A549 (cell line): ENCODE results near the gene ZBTB20. TPM values are rescaled to one million over a fixed set of nuclear protein-coding genes. Genes with fewer than 3 reads are reported as not detected.

Experiments
- ATAC-seq, 2 experiments: fragments of 200-7000 bp in 1 of 2; fragments of >200 bp in 1 of 2; cut with Nextera tagmentation in 1 of 2; cut with Tn5 transposase in 1 of 2; 3 replicates each; pipeline versions ENCODE4 v1.8.0 to v1.9.1; 2018 to 2020; ENCODE audit warnings: mild to moderate bottlenecking in 1 of 2, moderate library complexity in 1 of 2
- CTCF ChIA-PET: fragments of 300-600 bp; sonication (Branson Sonifier 250); formaldehyde crosslinking; extraction: SDS; loops from one replicate; lab custom pipeline; 2021; ENCODE audit warnings: antibody characterized with exemption, inconsistent platforms; lab: Yijun Ruan, JAX
- POLR2A ChIA-PET: fragments of 350-600 bp; formaldehyde crosslinking; extraction: SDS; loops from one replicate; lab custom pipeline; 2021; ENCODE audit warnings: antibody characterized with exemption, inconsistent platforms; lab: Yijun Ruan, JAX
- DNase-seq, 2 experiments: peaks; one replicate each; pipeline versions ENCODE4 v3.0.0 to v3.0.0-alpha.2; 2011 to 2016; ENCODE audit warnings: low read depth in 1 of 2, low spot score in 1 of 2
- FAIRE-seq: peaks from 2 replicates; lab custom pipeline; 2011; peaks lifted over from hg19 to GRCh38; lab: Jason Lieb, UNC
- H3K27ac ChIP-seq, 2 experiments: fragments of >200 bp; sonication (Bioruptor Twin); formaldehyde crosslinking; 3 replicates each; pipeline ENCODE4 v1.5.1; 2016 to 2017
- H3K4me1 ChIP-seq: fragments of >200 bp; sonication (Bioruptor Twin); formaldehyde crosslinking; 3 replicates; pipeline ENCODE4 v1.6.1; 2016
- H3K4me2 ChIP-seq: fragments of >200 bp; sonication (Bioruptor Twin); formaldehyde crosslinking; 3 replicates; pipeline ENCODE4 v1.6.1; 2016
- H3K4me3 ChIP-seq: fragments of >200 bp; sonication (Bioruptor Twin); formaldehyde crosslinking; 3 replicates; pipeline ENCODE4 v1.5.1; 2016
- H3K9me3 ChIP-seq: fragments of >200 bp; sonication (Bioruptor Twin); formaldehyde crosslinking; 3 replicates; pipeline ENCODE4 v1.6.1; 2016
- CHD2 ChIP-seq: fragments of 150-350 bp; IDR thresholded peaks from 2 replicates; pipeline ENCODE4 v1.6.1; 2014; ENCODE audit warnings: low read length; ENCODE audit not compliant: partially characterized antibody
- FOXS1 ChIP-seq: fragments of 250-450 bp; sonication (Bioruptor Pico); IDR thresholded peaks from 2 replicates; pipeline ENCODE4 v1.5.0; 2020; ENCODE audit warnings: mild to moderate bottlenecking, moderate library complexity
- KDM1A ChIP-seq: fragments of 200-600 bp; sonication (generic); IDR thresholded peaks from 2 replicates; pipeline ENCODE4 v1.6.1; 2016; ENCODE audit warnings: low read depth, mild to moderate bottlenecking
- MAFK ChIP-seq: fragments of 450-650 bp; IDR thresholded peaks from 2 replicates; pipeline ENCODE4 v1.6.1; 2014; ENCODE audit not compliant: partially characterized antibody
- MAZ ChIP-seq: fragments of 150-350 bp; IDR thresholded peaks from 2 replicates; pipeline ENCODE4 v1.6.1; 2014; ENCODE audit warnings: antibody characterized with exemption, low read depth, low read length, borderline replicate concordance
- MYC ChIP-seq: IDR thresholded peaks from 2 replicates; pipeline ENCODE4 v1.6.1; 2012; ENCODE audit warnings: mild to moderate bottlenecking, inconsistent platforms, low read length, improper control_type of control experiment, borderline replicate concordance
- NR3C1 ChIP-seq: fragments of >200 bp; sonication (Bioruptor Twin); formaldehyde crosslinking; IDR thresholded peaks from 3 replicates; pipeline ENCODE4 v1.6.1; 2017
- PHF8 ChIP-seq: fragments of 200-600 bp; sonication (generic); IDR thresholded peaks from 2 replicates; pipeline ENCODE4 v1.6.1; 2016; ENCODE audit warnings: low read depth, mild to moderate bottlenecking, antibody characterized with exemption, moderate library complexity, borderline replicate concordance
- POLR2A ChIP-seq: IDR thresholded peaks from 2 replicates; pipeline ENCODE4 v1.6.1; 2012; ENCODE audit warnings: mild to moderate bottlenecking, low read length
- RAD21 ChIP-seq, 2 experiments: fragments of >200 bp in 1 of 2; sonication (Bioruptor Twin) in 1 of 2; formaldehyde crosslinking in 1 of 2; IDR thresholded peaks in 1 of 2; conservative IDR thresholded peaks in 1 of 2; 2 replicates in 1 of 2; 3 replicates in 1 of 2; pipeline ENCODE4 v1.6.1; 2012 to 2018; ENCODE audit warnings: inconsistent platforms in 1 of 2
- RCOR1 ChIP-seq: fragments of 150-350 bp; IDR thresholded peaks from 2 replicates; pipeline ENCODE4 v1.6.1; 2014; ENCODE audit warnings: antibody characterized with exemption, low read length, low read depth
- RFX5 ChIP-seq: fragments of 450-650 bp; IDR thresholded peaks from 2 replicates; pipeline ENCODE4 v1.7.1; 2014; ENCODE audit warnings: antibody characterized with exemption, mild to moderate bottlenecking, moderate library complexity
- RNF2 ChIP-seq: fragments of 200-600 bp; sonication (generic); IDR thresholded peaks from 2 replicates; pipeline ENCODE4 v1.6.1; 2016; ENCODE audit warnings: low read depth, mild to moderate bottlenecking, antibody characterized with exemption, moderate library complexity, borderline replicate concordance
- TFCP2L1 ChIP-seq: fragments of 250-450 bp; sonication (Bioruptor Pico); IDR thresholded peaks from 2 replicates; pipeline ENCODE4 v1.5.0; 2021; ENCODE audit warnings: mild to moderate bottlenecking
- ZFP36 ChIP-seq: fragments of 450-650 bp; IDR thresholded peaks from 2 replicates; pipeline ENCODE4 v1.6.1; 2014; ENCODE audit warnings: borderline replicate concordance; ENCODE audit not compliant: partially characterized antibody
- ZSCAN20 ChIP-seq: fragments of 250-450 bp; sonication (Bioruptor Pico); IDR thresholded peaks from 2 replicates; pipeline ENCODE4 v1.8.0; 2022; ENCODE audit warnings: mild to moderate bottlenecking, moderate library complexity
- WGBS: methylation state at CpG from one replicate; pipeline ENCODE4 v1.1.6; 2017; ENCODE audit errors: missing lambda C conversion rate; 5-methylcytosine and 5-hydroxymethylcytosine counted together
- polyA plus RNA-seq, 4 experiments: library from polyadenylated mRNA; depleted of rRNA in 3 of 4; stranded (reverse); fragments of >200 nt; fragmentation: RNase III in 1 of 4; extraction: RNeasy Plus Mini Kit Qiagen cat#74134 plus additional on column Dnase treatment in 1 of 4; gene quantifications; 2 replicates in 3 of 4; 3 replicates in 1 of 4; pipeline ENCODE4 v1.2.3, GENCODE V29; 2011 to 2017
- TF ChIP-seq, protein P1 (sequence below): fragments of 150-350 bp; IDR thresholded peaks from 2 replicates; pipeline ENCODE4 v1.6.1; 2014; ENCODE audit warnings: low read depth, mild to moderate bottlenecking, low read length
- TF ChIP-seq, protein P2 (sequence below): fragments of >200 bp; sonication (Bioruptor Twin); formaldehyde crosslinking; IDR thresholded peaks from 3 replicates; pipeline ENCODE4 v1.6.1; 2016
- TF ChIP-seq, protein P3 (sequence below): fragments of 250-450 bp; sonication (Bioruptor Pico); IDR thresholded peaks from 2 replicates; pipeline ENCODE4 v1.5.0; 2021; ENCODE audit warnings: mild to moderate bottlenecking, moderate library complexity, borderline replicate concordance
- TF ChIP-seq, protein P4 (sequence below): fragments of >200 bp; sonication (Bioruptor Twin); formaldehyde crosslinking; IDR thresholded peaks from 3 replicates; pipeline ENCODE4 v1.5.1; 2016
- TF ChIP-seq, protein P5 (sequence below): fragments of 450-650 bp; IDR thresholded peaks from 2 replicates; pipeline ENCODE4 v1.6.1; 2014; ENCODE audit warnings: antibody characterized with exemption

Gene ZBTB20
- polyA plus RNA-seq, 2 of the 4 experiments (the other 2 are of a cell fraction), result 0.85 to 5.0 TPM

DNA sequence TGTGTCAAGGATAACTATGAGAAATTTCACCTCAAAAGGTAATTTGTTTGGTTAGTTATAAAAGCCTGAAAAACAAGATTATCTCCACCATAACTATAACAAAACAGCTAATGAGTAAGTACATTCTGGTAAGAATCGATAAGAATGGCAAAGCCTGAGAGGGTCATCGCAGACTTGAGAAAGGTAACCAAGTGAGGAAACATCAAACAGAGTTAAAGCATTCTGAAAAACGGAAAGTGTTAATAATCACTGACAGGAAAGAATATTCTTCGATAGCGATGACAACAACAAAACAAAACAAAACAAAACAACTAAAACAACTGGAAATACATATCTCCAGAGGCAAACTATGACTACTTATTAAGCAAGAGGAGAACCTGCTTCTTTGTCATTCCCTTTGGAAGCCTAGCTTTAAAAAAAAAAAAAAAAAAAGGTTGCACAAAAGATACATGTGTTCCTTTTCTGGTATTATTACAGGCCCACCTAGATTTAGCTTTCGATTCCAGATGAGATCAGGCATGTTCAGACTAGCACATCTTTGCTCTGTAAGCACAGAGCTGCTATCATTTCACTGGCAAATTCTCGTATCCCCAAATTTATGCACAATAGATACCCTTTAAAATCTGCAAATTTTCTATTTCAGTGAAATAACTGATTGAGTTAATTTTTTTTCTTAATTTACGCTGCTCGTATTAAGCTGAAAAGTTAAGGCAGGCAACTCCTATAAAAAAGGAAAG lies 697.6 kb downstream of the ZBTB20 start (continued):
- TF ChIP-seq, protein P1, sequence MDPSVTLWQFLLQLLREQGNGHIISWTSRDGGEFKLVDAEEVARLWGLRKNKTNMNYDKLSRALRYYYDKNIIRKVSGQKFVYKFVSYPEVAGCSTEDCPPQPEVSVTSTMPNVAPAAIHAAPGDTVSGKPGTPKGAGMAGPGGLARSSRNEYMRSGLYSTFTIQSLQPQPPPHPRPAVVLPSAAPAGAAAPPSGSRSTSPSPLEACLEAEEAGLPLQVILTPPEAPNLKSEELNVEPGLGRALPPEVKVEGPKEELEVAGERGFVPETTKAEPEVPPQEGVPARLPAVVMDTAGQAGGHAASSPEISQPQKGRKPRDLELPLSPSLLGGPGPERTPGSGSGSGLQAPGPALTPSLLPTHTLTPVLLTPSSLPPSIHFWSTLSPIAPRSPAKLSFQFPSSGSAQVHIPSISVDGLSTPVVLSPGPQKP, result no peak
- TF ChIP-seq RFX5 (no peak), NR3C1 (no peak), RAD21 (conservative IDR thresholded peaks at IDR 0.05 in 1 of 2, IDR thresholded peaks at IDR 0.05 in 1 of 2) (no peak)
- TF ChIP-seq, protein P2, sequence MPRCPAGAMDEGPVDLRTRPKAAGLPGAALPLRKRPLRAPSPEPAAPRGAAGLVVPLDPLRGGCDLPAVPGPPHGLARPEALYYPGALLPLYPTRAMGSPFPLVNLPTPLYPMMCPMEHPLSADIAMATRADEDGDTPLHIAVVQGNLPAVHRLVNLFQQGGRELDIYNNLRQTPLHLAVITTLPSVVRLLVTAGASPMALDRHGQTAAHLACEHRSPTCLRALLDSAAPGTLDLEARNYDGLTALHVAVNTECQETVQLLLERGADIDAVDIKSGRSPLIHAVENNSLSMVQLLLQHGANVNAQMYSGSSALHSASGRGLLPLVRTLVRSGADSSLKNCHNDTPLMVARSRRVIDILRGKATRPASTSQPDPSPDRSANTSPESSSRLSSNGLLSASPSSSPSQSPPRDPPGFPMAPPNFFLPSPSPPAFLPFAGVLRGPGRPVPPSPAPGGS, result no peak

DNA sequence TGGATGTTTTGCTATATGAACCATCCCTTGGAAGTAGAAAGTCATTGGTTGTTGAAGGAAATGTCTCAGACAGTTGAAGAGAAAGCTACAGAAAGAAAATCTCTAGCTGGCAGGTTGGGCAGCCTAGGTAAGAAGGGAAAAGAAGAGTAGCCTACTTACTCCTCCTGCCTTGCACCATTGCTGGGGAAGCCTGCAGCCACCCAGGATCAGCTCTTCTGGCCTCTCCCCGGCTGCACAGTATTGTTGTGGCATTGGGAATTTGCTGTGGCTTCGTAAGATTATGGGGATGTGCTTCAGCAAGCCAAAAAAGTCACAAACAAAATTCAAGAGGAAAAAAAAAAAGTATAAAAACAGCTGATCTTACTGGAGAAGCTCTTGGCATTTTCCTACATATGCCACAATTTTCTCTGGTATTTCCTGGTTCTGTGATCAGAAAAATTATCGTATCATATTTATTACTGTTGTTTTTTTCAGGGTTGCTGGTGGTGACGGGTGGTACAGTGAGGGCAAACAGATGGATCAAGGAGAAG lies 699.1 kb downstream of the ZBTB20 start:
- WGBS, result 93% methylated on average over 4 of the region's 4 CpGs
- FAIRE-seq, result no peak
- TF ChIP-seq, protein P3, sequence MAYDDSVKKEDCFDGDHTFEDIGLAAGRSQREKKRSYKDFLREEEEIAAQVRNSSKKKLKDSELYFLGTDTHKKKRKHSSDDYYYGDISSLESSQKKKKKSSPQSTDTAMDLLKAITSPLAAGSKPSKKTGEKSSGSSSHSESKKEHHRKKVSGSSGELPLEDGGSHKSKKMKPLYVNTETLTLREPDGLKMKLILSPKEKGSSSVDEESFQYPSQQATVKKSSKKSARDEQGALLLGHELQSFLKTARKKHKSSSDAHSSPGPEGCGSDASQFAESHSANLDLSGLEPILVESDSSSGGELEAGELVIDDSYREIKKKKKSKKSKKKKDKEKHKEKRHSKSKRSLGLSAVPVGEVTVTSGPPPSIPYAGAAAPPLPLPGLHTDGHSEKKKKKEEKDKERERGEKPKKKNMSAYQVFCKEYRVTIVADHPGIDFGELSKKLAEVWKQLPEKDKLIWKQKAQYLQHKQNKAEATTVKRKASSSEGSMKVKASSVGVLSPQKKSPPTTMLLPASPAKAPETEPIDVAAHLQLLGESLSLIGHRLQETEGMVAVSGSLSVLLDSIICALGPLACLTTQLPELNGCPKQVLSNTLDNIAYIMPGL, result no peak
- TF ChIP-seq POLR2A (no peak), TFCP2L1 (CRISPR knock-in tag) (no peak), CHD2 (no peak), KDM1A (no peak), MYC (no peak), ZFP36 (no peak)
- DNase-seq, result no peak
- ATAC-seq, result no peak
- no peak overlapping the region for H3K4me2 ChIP-seq
- CTCF ChIA-PET, result interaction anchor here (1.2 to 1.6 kb wide), 2 partner anchors 10 to 29 kb away, joined by 4 read pairs; no protein-coding TSS in a partner anchor
- no peak overlapping the region for H3K27ac ChIP-seq
- H3K9me3 ChIP-seq, result no peaks in the 10 kb centered on the region
- peaks cover 11% of the 10 kb centered on the region for H3K4me1 ChIP-seq
- H3K4me3 ChIP-seq, result no peak overlapping the region
- POLR2A ChIA-PET, result no interaction called here

DNA sequence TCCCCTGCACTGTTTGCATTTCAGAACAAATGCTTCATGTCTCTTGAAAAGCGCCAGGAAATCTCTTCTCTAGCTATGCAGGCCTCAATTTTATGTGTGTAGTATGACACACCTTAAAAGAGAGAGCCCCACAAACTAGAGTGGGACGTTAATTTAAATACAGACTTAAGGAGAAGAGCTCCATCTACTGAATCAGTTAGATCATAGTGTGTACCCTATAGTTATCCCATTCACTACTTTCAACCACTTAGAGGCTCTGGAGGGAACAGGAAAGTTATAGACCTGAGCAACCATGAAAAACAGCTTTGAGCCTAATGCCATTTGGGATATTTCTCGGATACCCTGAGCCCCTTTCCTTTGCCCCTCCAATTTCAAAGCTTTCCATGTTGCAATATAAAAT lies 699.5 kb downstream of the ZBTB20 start:
- FAIRE-seq, result no peak
- POLR2A ChIA-PET, result no interaction called here
- TF ChIP-seq FOXS1 (CRISPR knock-in tag), result no peak
- TF ChIP-seq MAZ, result no peak
- no peak for TF ChIP-seq ZSCAN20 (CRISPR knock-in tag)
- TF ChIP-seq, protein P4, sequence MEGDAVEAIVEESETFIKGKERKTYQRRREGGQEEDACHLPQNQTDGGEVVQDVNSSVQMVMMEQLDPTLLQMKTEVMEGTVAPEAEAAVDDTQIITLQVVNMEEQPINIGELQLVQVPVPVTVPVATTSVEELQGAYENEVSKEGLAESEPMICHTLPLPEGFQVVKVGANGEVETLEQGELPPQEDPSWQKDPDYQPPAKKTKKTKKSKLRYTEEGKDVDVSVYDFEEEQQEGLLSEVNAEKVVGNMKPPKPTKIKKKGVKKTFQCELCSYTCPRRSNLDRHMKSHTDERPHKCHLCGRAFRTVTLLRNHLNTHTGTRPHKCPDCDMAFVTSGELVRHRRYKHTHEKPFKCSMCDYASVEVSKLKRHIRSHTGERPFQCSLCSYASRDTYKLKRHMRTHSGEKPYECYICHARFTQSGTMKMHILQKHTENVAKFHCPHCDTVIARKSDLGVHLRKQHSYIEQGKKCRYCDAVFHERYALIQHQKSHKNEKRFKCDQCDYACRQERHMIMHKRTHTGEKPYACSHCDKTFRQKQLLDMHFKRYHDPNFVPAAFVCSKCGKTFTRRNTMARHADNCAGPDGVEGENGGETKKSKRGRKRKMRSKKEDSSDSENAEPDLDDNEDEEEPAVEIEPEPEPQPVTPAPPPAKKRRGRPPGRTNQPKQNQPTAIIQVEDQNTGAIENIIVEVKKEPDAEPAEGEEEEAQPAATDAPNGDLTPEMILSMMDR, result no peak
- TF ChIP-seq RCOR1, result no peak
- no peak for TF ChIP-seq RNF2
- TF ChIP-seq PHF8, result no peak
- TF ChIP-seq, protein P5, sequence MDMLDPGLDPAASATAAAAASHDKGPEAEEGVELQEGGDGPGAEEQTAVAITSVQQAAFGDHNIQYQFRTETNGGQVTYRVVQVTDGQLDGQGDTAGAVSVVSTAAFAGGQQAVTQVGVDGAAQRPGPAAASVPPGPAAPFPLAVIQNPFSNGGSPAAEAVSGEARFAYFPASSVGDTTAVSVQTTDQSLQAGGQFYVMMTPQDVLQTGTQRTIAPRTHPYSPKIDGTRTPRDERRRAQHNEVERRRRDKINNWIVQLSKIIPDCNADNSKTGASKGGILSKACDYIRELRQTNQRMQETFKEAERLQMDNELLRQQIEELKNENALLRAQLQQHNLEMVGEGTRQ, result no peak
- no peak for TF ChIP-seq MAFK
- no peak for TF ChIP-seq RAD21 (conservative IDR thresholded peaks at IDR 0.05 in 1 of 2, IDR thresholded peaks at IDR 0.05 in 1 of 2)
- Histone ChIP-seq H3K9me3 (no peaks in the 10 kb centered on the region), H3K4me2 (no peak overlapping the region), H3K4me3 (no peak overlapping the region), H3K27ac (no peak overlapping the region), H3K4me1 (peaks cover 16% of the 10 kb centered on the region)
- peak in 1 of 2 experiments; percentile 38; a peak in 1 of 6 replicates for ATAC-seq
- CTCF ChIA-PET, result interaction anchor here (1.2 to 1.6 kb wide), 2 partner anchors 10 to 29 kb away, joined by 4 read pairs; no protein-coding TSS in a partner anchor
- DNase-seq, result no peak
- WGBS, result 79% methylated on average over 3 of the region's 3 CpGs
